Esophagus squamous epithelium (tissue), 4 donors: ENCODE results near the gene UGGT1.

Source experiments
- CTCF ChIP-seq, 6 experiments: fragments of 450-650 bp in 4 of 6; fragments of 200-600 bp in 2 of 6; sonication (generic) in 2 of 6; IDR thresholded peaks; one replicate each; pipeline ENCODE4 v1.5.1; 2016 to 2019; ENCODE audit warnings: antibody characterized with exemption in 6 of 6, mild to moderate bottlenecking in 4 of 6, moderate library complexity in 4 of 6
- POLR2A ChIP-seq, 4 donors: fragments of 450-650 bp; IDR thresholded peaks; one replicate each; pipeline ENCODE4 v1.6.1; 2017; ENCODE audit warnings: antibody characterized with exemption in 4 of 4, mild to moderate bottlenecking in 4 of 4, moderate library complexity in 3 of 4

GRCh38 chr2:128134573-128134972 lies 43.6 kb downstream of the UGGT1 start:
- TF ChIP-seq CTCF (IDR thresholded peaks at IDR 0.05) = no peak
- no peak for TF ChIP-seq POLR2A (IDR thresholded peaks at IDR 0.05)
